Activated naive CD8-positive, alpha-beta T cell treated with anti-CD3 and anti-CD28 coated beads, Interleukin-2, amount 10 ng/mL, durations not matched to agents 7 days and 5 days (primary cell): ENCODE data around the gene IFNA21. TPM values are rescaled to one million over a fixed set of nuclear protein-coding genes. Genes with fewer than 3 reads are reported as not detected.
"Not testable (repeated sequence)": the region's sequence is repeated elsewhere in the genome, so short reads cannot be mapped to it uniquely, and the experiment has no call there.

Source experiments
- ATAC-seq: fragments of 150-1000 bp; cut with Tn5 transposase; one replicate; pipeline ENCODE4 v1.10.0; 2021; ENCODE audit warnings: low read depth, moderate library complexity
- POLR2A ChIA-PET: fragments of 350-600 bp; sonication (Branson Sonifier 250); formaldehyde crosslinking; loops from one replicate; lab custom pipeline; 2021; ENCODE audit warnings: antibody characterized with exemption; lab: Charles Lee
- DNase-seq: peaks from one replicate; pipeline ENCODE4 v3.0.0; 2021
- H3K27ac Mint-ChIP-seq: one replicate; pipeline ENCODE4 v1.8.0; 2022; ENCODE audit warnings: mild to moderate bottlenecking, mixed read lengths
- H3K27me3 Mint-ChIP-seq: one replicate; pipeline ENCODE4 v1.8.0; 2022; ENCODE audit warnings: mild to moderate bottlenecking, moderate library complexity, mixed read lengths
- H3K36me3 Mint-ChIP-seq: one replicate; pipeline ENCODE4 v1.8.0; 2021; ENCODE audit warnings: mild to moderate bottlenecking, mixed read lengths
- H3K4me1 Mint-ChIP-seq: one replicate; pipeline ENCODE4 v1.8.0; 2021; ENCODE audit warnings: mixed read lengths
- H3K4me3 Mint-ChIP-seq: one replicate; pipeline ENCODE4 v1.8.0; 2022; ENCODE audit warnings: mild to moderate bottlenecking, moderate library complexity, mixed read lengths
- H3K9me3 Mint-ChIP-seq: one replicate; pipeline ENCODE4 v1.8.0; 2021; ENCODE audit warnings: mixed read lengths
- total RNA-seq, 2 experiments: library from RNA; stranded (reverse); gene quantifications; one replicate each; pipeline ENCODE4 v1.2.3, GENCODE V29; 2021

The IFNA21 gene
- total RNA-seq, 2 experiments from 2014 or later, result not detected

DNA sequence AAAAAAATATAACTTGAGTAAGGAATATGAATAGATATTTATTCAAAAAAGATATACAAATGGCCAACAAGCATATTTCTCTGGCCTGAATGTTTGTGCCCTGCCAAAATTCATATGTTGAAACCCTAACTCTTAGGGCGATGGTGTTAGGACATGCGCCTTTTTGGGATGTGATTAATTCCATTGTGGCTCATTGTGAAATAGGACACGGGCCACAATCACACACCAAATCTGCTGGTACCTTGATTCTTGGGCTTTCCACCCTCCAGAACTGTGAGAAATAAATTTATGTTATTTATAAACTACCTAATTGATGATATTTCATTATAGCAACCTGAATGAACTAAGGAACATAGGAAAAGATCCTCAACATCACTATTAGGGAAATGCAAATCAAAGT, 5.7 kb upstream of the IFNA21 start:
- H3K27ac Mint-ChIP-seq, result no peak overlapping the region
- POLR2A ChIA-PET, result no interaction called here
- DNase-seq, result no peak
- peaks cover 17% of the 10 kb centered on the region for H3K27me3 Mint-ChIP-seq
- no peak for ATAC-seq
- H3K4me1 Mint-ChIP-seq, result no peaks in the 10 kb centered on the region
- no peaks in the 10 kb centered on the region for H3K9me3 Mint-ChIP-seq
- H3K4me3 Mint-ChIP-seq, result no peak overlapping the region
- H3K36me3 Mint-ChIP-seq, result no peaks in the 10 kb centered on the region

DNA sequence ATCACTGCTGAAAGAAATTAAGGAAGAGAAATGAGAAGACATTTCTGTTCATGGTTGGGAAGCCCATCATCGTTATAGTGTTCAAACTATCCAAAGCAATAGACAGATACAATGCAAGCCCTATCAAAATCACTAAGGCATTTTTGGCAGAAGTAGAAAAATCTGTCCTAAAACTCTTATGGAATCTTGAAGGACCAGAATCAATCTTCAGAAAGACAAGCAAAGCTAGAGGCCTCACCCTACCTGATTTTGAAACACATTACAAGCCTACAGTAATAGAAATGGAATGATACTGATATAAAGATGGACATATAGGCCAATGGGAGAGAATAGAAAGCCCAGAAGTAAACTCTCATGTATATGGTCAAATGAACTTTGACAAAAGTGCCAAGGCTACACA, 4.9 kb upstream of the IFNA21 start:
- Mint-ChIP-seq H3K27me3 (peaks cover 15% of the 10 kb centered on the region), H3K36me3 (no peaks in the 10 kb centered on the region), H3K4me3 (no peak overlapping the region), H3K27ac (no peak overlapping the region), H3K4me1 (no peaks in the 10 kb centered on the region), H3K9me3 (no peaks in the 10 kb centered on the region)
- POLR2A ChIA-PET, result no interaction called here
- DNase-seq (no peak), ATAC-seq (no peak)

- no peak for DNase-seq
- peaks cover 7% of the 10 kb centered on the region for H3K9me3 Mint-ChIP-seq
- POLR2A ChIA-PET, result no interaction called here
Measured at GRCh38 chr9:21165516-21165915, 944 bp downstream of the IFNA21 start.

DNA sequence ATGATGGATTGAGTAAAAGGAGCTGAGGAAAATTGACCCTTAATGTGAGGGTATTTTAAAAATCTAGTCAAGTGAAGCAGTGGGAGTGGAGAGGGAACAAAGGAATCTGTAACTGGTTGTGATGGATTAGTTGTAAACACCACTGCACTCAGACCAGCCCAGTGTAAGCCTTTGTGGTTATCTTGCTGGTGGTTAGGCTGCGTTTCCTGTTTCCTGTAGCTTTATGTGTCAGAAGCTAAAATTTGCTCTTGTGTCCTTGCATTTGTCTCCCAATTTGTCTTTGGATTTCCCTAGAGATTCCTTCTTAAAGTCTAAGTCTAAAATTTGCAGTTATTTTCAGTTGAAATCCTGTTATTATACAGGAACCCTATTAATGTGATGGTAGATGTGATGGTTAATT, 6.3 kb downstream of the IFNA21 start:
- Mint-ChIP-seq H3K36me3 (peaks cover 29% of the 10 kb centered on the region), H3K27me3 (no peaks in the 10 kb centered on the region), H3K27ac (peak overlapping the region; percentile 80), H3K9me3 (peaks cover 12% of the 10 kb centered on the region), H3K4me1 (peaks cover 43% of the 10 kb centered on the region), H3K4me3 (peak overlapping the region; percentile 69)
- POLR2A ChIA-PET, result interaction anchor here (0.9 to 1.3 kb wide), 2 partner anchors 12 to 476 kb away, joined by 3 read pairs; partner anchors contain the start of gene FOCAD
- DNase-seq (no peak), ATAC-seq (peak; percentile 87)

More at GRCh38 chr9:21165516-21165915, 944 bp downstream of the IFNA21 start:
- Mint-ChIP-seq H3K27ac (no peak overlapping the region), H3K4me3 (no peak overlapping the region), H3K36me3 (peaks cover 19% of the 10 kb centered on the region), H3K4me1 (peaks cover 25% of the 10 kb centered on the region), H3K27me3 (peaks cover 15% of the 10 kb centered on the region)
- no peak for ATAC-seq

DNA sequence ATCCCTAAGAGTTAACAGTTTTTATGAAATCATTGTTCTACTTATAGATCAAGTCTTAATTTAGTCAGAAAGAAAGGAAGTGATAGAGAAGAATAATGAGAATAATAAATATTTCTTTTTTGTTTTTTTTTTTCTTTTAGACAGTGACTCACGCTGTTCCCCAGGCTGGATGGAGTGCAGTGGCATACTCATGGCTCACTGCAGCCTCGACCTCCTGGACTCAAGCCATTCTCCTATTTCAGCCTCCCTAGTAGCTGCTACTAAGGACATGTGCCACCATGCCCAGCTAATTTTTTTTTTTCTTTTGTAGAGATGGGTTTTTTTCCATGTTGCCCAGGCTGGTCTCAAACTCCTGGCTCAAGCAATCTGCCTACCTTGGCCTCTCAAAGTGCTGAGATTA, 11.0 kb downstream of the IFNA21 start:
- POLR2A ChIA-PET, result no interaction called here
- no peaks in the 10 kb centered on the region for H3K27me3 Mint-ChIP-seq
- H3K9me3 Mint-ChIP-seq, result peaks cover 5% of the 10 kb centered on the region
- ATAC-seq (no peak), DNase-seq (no peak)
- H3K27ac Mint-ChIP-seq, result no peak overlapping the region
- peaks cover 10% of the 10 kb centered on the region for H3K36me3 Mint-ChIP-seq
- H3K4me1 Mint-ChIP-seq, result peaks cover 24% of the 10 kb centered on the region
- H3K4me3 Mint-ChIP-seq, result no peak overlapping the region

DNA sequence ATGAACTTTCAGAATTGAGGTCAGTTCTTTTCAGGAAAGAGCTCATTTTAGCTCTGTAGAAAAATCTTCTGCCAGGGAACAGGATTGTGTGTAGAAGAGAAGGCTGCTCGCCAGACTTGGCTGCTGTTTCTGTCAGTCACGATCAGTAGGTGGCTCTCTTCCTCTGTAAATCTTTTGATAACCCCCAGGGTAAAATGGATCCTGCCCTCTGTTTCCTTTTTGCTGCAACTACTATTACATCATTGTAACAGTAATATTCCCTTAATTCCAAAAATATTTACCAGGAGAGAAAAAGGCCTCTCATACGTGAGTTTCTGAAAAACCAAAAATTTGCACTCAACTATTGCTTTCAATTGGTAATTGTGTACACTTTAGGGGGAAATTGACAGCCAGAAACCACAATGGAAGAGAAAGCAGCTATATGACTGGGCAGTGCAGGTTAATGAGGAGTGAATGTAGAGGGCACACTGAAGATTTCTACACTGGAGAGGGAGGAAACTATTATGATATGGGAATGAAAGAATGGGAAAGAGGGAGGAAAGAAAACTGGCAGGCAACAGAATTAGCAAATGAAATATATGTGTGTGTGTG, 12.3 kb downstream of the IFNA21 start:
- Mint-ChIP-seq H3K27me3 (no peaks in the 10 kb centered on the region), H3K9me3 (peaks cover 5% of the 10 kb centered on the region), H3K36me3 (peaks cover 12% of the 10 kb centered on the region), H3K4me1 (peaks cover 14% of the 10 kb centered on the region), H3K4me3 (peak overlapping the region; percentile 60), H3K27ac (peak overlapping the region; percentile 17)
- DNase-seq (no peak), ATAC-seq (peak; percentile 88)
- POLR2A ChIA-PET, result interaction anchor here (0.7 kb wide), 1 partner anchor 49 kb away, joined by 3 read pairs; no protein-coding TSS in a partner anchor

GRCh38 chr9:21153336-21154017, 13.0 kb downstream of the IFNA21 start:
- peak; percentile 14 for ATAC-seq
- no peak for DNase-seq
- no peak overlapping the region for H3K4me3 Mint-ChIP-seq
- POLR2A ChIA-PET, result no interaction called here
- H3K36me3 Mint-ChIP-seq, result peaks cover 16% of the 10 kb centered on the region
- H3K9me3 Mint-ChIP-seq, result peaks cover 5% of the 10 kb centered on the region
- peaks cover 10% of the 10 kb centered on the region for H3K4me1 Mint-ChIP-seq
- H3K27me3 Mint-ChIP-seq, result no peaks in the 10 kb centered on the region
- H3K27ac Mint-ChIP-seq, result no peak overlapping the region

GRCh38 chr9:21144603-21145002, 21.9 kb downstream of the IFNA21 start:
- Mint-ChIP-seq H3K9me3 (peaks cover 21% of the 10 kb centered on the region), H3K36me3 (peaks cover 46% of the 10 kb centered on the region), H3K4me3 (peak overlapping the region; percentile 49), H3K4me1 (peaks cover 22% of the 10 kb centered on the region), H3K27me3 (no peaks in the 10 kb centered on the region), H3K27ac (peak overlapping the region; percentile 83)
- no peak for DNase-seq
- POLR2A ChIA-PET, result no interaction called here
- ATAC-seq, result peak; percentile 73

DNA sequence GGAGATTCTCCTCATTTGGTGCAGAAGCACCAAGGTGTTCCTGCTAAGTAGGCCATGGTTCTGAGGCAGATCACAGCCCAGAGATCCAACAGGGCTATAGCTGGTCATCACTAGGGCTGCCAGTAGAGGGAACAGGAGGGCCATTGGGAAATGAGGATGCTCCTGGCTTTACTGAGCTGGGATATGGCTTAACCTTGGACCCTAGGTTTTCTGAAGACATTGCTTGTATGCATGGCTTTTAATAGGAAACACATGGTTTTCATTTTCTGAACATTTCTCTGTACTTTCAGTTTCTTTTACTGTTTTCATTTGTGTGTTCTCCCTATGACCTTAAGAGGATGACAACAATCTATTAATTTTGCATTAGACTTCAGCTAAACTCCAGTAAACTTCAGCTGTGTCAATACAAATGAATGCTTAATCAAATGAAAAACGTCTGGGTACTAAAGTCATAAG, 25.0 kb downstream of the IFNA21 start, which contains the start of gene IFNW1:
TSS of gene IFNW1 (minus strand) at position 406 of the 456 bp plus-strand sequence. CDS start at position 144, 262 bp downstream.
- ATAC-seq, result peak; percentile 35
- no peak within 1 kb of the TSS for H3K4me3 Mint-ChIP-seq
- H3K36me3 Mint-ChIP-seq, result peaks cover 24% of the 10 kb centered on the region
- H3K9me3 Mint-ChIP-seq, result peaks cover 4% of the 10 kb centered on the region
- POLR2A ChIA-PET, result no interaction called here
- peaks cover 23% of the 10 kb centered on the region for H3K4me1 Mint-ChIP-seq
- H3K27ac Mint-ChIP-seq, result peak within 1 kb of the TSS; percentile 27
- H3K27me3 Mint-ChIP-seq, result peaks cover 6% of the 10 kb centered on the region
- DNase-seq, result no peak

- no peak overlapping the region for H3K4me3 Mint-ChIP-seq
- no peaks in the 10 kb centered on the region for H3K9me3 Mint-ChIP-seq
- H3K4me1 Mint-ChIP-seq, result peaks cover 8% of the 10 kb centered on the region
- peaks cover 9% of the 10 kb centered on the region for H3K27me3 Mint-ChIP-seq
- peaks cover 10% of the 10 kb centered on the region for H3K36me3 Mint-ChIP-seq
- POLR2A ChIA-PET, result no interaction called here
- no peak overlapping the region for H3K27ac Mint-ChIP-seq
- DNase-seq, result no peak
- ATAC-seq, result no peak
Measured at GRCh38 chr9:21137020-21137419, 29.4 kb downstream of the IFNA21 start.

DNA sequence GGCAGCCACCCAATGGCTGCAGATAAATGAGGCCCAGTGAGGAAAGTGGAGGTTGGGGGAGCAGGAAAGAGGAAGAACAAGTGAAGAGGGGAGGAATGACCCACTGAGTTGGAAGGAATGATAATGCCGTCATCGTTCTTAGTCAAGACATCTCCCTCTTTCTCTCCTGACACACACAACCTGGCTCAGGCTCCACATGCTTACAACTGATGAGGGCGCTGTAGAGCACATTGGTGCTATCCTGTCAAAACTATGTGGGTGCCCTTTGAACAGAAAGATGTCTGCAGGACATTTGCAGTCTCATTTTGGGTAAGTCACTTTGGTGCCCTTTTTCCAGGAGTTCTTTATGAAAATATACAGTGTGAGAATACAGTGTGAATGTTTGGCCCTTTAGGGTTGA, 30.7 kb downstream of the IFNA21 start:
- Mint-ChIP-seq H3K4me1 (peaks cover 1% of the 10 kb centered on the region), H3K4me3 (no peak overlapping the region), H3K36me3 (peaks cover 5% of the 10 kb centered on the region), H3K9me3 (no peaks in the 10 kb centered on the region), H3K27ac (no peak overlapping the region), H3K27me3 (peaks cover 9% of the 10 kb centered on the region)
- ATAC-seq (no peak), DNase-seq (no peak)
- POLR2A ChIA-PET, result no interaction called here

GRCh38 chr9:21128186-21128585, 38.3 kb downstream of the IFNA21 start:
- H3K27ac Mint-ChIP-seq, H3K4me1 Mint-ChIP-seq, DNase-seq, POLR2A ChIA-PET, ATAC-seq, H3K4me3 Mint-ChIP-seq: not testable (repeated sequence)
- H3K9me3 Mint-ChIP-seq, result peaks cover 12% of the 10 kb centered on the region
- H3K36me3 Mint-ChIP-seq, result peaks cover 18% of the 10 kb centered on the region
- H3K27me3 Mint-ChIP-seq, result peaks cover 18% of the 10 kb centered on the region

GRCh38 chr9:21121595-21122251, 44.7 kb downstream of the IFNA21 start:
- H3K36me3 Mint-ChIP-seq, result peaks cover 6% of the 10 kb centered on the region
- DNase-seq (no peak), ATAC-seq (no peak)
- no peaks in the 10 kb centered on the region for H3K9me3 Mint-ChIP-seq
- H3K27me3 Mint-ChIP-seq, result peaks cover 52% of the 10 kb centered on the region
- H3K4me1 Mint-ChIP-seq, result peaks cover 12% of the 10 kb centered on the region
- H3K27ac Mint-ChIP-seq, result no peak overlapping the region
- no peak overlapping the region for H3K4me3 Mint-ChIP-seq
- POLR2A ChIA-PET, result no interaction called here
